Astrocyte of the cerebellum (primary cell): ENCODE data around the gene DNAI2.

Experiments used
- DNase-seq: peaks from one replicate; pipeline ENCODE4 v3.0.0-alpha.2; 2011; ENCODE audit warnings: low read depth
- H3K4me3 ChIP-seq: 2 replicates; pipeline ENCODE4 v1.5.1; 2011; ENCODE audit warnings: mild to moderate bottlenecking, low read depth, low read length, moderate library complexity
- in situ Hi-C: cut with HindIII; loops from 2 replicates; pipeline ENCODE4 v1.10.0; 2017; ENCODE audit warnings: low sequenced_read_pairs
- TF ChIP-seq, protein P1 (sequence below): IDR thresholded peaks from 2 replicates; pipeline ENCODE4 v1.5.1; 2012; ENCODE audit warnings: low read length, low read depth, moderate library complexity, mild to moderate bottlenecking; ENCODE audit errors: missing control alignments

Gene DNAI2

DNA sequence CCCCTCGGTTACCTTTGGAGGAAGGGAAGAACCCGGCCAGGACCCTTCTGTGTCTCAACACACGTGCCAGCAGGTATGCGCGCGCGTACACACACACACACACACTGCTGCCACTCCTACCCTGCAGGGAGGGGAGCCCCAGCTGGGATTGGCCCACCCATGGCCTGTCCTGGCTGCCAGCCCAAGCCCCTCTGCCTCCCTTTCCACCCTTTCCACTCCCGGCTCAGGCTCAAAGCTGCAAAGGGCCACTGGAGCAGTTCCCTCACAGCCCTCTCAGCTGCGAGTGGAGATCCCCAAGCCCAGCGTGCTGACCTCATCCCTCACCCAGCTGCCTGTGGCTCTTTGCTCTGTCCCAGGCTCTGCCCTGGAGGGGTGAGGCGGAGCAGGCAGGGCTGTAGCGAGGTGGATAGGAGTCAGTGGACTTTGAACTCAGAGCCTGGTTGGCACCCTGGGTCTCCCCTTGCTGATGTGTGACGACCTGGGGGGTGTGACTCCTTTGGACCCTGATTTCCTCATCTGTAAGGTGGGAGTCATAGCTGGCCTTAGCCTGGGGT, 66.5 kb downstream of the DNAI2 start:
- TF ChIP-seq, protein P1, sequence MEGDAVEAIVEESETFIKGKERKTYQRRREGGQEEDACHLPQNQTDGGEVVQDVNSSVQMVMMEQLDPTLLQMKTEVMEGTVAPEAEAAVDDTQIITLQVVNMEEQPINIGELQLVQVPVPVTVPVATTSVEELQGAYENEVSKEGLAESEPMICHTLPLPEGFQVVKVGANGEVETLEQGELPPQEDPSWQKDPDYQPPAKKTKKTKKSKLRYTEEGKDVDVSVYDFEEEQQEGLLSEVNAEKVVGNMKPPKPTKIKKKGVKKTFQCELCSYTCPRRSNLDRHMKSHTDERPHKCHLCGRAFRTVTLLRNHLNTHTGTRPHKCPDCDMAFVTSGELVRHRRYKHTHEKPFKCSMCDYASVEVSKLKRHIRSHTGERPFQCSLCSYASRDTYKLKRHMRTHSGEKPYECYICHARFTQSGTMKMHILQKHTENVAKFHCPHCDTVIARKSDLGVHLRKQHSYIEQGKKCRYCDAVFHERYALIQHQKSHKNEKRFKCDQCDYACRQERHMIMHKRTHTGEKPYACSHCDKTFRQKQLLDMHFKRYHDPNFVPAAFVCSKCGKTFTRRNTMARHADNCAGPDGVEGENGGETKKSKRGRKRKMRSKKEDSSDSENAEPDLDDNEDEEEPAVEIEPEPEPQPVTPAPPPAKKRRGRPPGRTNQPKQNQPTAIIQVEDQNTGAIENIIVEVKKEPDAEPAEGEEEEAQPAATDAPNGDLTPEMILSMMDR: no peak
- in situ Hi-C loops: no loop called here
- DNase-seq: no peak
- no peak overlapping the region for H3K4me3 ChIP-seq

DNA sequence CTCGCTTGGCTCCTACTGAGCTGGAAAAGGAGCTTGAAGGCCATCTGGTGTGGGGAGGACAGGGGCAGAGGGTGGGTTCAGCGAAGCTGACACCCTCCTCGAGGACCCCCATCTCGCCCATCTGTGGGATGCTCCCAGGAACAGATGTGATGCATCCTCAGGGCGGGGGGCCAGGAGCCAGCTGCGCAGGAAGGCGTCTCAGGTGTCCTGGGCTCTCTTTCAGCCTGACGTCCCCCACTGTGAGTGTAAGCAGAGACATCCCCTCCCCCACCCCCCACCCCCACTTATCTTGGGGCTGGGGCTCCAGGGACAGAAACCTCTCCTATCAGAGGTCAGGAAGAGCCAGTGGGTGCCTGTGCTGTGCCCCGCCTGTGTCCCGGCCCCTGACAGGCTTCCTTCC, 68.2 kb downstream of the DNAI2 start:
- TF ChIP-seq, protein P1: no peak
- in situ Hi-C loops: no loop called here
- no peak overlapping the region for H3K4me3 ChIP-seq
- no peak for DNase-seq

DNA sequence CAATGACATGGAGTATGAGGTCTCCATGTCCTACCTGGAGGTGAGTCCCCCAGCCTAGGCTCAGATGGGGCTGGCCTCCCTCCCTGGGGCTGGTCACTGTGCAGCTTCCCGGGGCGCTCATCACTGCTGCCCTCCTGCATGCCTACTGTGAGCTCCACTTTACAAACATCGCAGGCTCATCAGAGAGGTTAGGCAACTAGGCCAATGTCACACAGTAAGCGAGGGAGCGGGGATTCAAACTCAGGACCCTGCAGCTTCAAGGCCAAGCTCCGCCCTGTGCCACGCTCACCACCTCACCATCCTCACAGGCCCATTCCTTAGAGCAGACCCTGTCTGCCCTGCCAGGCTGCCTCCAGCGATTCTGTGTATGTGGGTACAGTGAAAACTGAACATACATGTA, 69.1 kb downstream of the DNAI2 start:
- TF ChIP-seq, protein P1: no peak
- no peak overlapping the region for H3K4me3 ChIP-seq
- in situ Hi-C loops: no loop called here
- no peak for DNase-seq

DNA sequence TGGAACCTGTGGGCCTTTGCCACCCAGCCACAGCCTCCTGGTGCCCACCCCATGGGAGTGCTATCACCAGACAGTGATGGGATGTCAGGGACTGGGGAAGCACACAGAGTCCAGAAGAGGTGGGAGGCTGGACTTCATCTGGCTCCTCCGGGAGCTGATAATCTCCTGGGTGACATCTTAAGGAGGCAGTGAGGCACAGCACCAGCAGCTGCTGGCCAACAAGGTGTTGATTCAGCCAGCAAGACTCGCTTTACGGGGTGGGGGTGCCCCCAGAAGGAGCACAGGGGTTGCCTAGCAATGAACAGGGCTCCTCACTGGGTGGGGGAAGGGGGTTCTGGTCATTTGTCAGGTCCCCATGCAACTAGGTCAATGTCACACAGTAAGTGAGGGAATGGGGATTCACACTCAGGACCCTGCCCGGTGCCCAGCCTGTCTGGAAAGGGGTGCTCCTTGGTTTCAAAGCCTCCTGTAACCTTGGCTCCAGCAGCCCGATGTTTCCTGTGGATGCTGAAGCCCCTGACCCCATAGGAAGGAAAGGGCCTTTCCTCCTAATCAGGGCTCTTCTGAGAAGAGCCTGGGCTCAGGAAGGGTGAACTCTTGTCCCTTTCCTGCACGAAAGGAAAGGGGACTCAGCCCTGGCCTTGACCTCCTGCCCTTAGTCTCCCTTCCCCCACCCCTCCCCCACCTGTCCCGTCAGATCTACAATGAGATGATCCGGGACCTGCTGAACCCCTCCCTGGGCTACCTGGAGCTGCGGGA, 69.7 kb downstream of the DNAI2 start:
- in situ Hi-C loops: no loop called here
- no peak overlapping the region for H3K4me3 ChIP-seq
- TF ChIP-seq, protein P1: no peak

DNA sequence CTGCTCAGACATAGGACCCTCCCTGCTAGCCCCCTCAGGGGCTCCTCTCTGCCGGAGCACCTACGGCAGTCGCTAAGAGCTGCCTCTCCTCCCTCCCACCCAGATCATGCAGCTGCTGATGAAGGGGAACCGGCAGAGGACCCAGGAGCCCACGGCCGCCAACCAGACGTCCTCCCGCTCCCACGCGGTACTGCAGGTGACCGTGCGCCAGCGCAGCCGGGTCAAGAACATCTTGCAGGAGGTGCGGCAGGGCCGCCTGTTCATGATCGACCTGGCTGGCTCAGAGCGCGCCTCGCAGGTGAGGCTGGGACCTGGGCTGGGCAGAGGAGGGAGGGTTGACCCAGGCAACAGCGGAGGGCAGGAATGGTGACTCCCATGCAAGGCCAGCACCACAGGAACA, 70.6 kb downstream of the DNAI2 start:
- in situ Hi-C loops: loop anchor here (5.0 kb wide), 2 partner anchors 42 to 93 kb away; no protein-coding TSS in a partner anchor
- no peak for DNase-seq
- H3K4me3 ChIP-seq: no peak overlapping the region
- TF ChIP-seq, protein P1: no peak

More for the DNA sequence above, 69.7 kb downstream of the DNAI2 start:
- no peak for DNase-seq

DNA sequence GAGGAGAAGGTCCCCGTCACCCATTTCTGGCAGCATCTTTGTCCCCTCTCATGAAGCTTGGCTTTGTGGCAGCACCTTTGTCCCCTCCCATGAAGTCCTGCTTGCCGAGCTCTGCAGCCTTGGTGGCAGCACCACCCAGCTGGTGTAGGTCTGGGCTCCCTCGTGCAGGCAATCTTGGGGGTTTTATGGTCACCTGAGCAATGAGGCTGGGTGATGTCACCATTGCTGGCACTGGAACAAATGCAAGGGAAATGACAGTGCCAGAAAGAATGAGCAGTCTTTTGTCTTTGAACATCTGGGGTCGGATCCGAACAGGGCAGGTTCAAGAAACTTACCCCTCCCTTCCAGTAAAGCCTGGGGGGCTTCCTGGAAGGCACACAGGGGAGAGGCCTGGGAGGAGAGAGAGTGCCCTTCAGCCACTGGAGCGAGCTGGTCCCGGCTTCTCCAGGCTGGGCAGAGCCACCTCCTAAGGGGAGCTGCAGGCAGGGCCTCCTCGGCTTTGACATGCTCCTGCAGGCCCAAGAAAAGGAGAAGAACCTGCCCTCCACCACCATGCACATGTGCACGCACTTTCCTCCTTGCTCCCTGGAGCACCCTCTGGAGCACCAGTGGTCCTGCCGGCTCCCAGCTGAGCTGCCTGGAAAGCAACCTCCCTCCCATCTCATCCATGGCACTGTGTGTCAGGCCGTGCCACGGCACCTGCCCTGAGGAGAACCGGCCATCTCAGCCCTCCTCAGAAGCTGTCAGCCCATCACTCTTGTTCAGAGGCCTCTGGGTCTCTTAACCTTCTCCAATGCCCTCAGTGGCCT, 71.6 kb downstream of the DNAI2 start:
- H3K4me3 ChIP-seq: no peak overlapping the region
- in situ Hi-C loops: loop anchor here (5.0 kb wide), 2 partner anchors 43 to 92 kb away; no protein-coding TSS in a partner anchor
- TF ChIP-seq, protein P1: no peak
- DNase-seq: no peak
